SK-N-SH treated with all-trans-retinoic acid at 6 μM for 48 hours (cell line): ENCODE data around the gene LYSMD3.

Source experiments
- ARNTL ChIP-seq: fragments of 450-650 bp; formaldehyde crosslinking; IDR thresholded peaks from 2 replicates; pipeline ENCODE4 v1.5.0; 2020; ENCODE audit warnings: low read depth, mild to moderate bottlenecking, moderate library complexity, borderline replicate concordance
- CSRNP3 ChIP-seq: fragments of 250-450 bp; sonication (Bioruptor Pico); IDR thresholded peaks from 2 replicates; pipeline ENCODE4 v1.5.1; 2021; ENCODE audit warnings: mild to moderate bottlenecking, moderate library complexity
- GLIS3 ChIP-seq: fragments of 250-450 bp; sonication (Bioruptor Pico); IDR thresholded peaks from 2 replicates; pipeline ENCODE4 v1.5.0; 2020; ENCODE audit warnings: mild to moderate bottlenecking, moderate library complexity
- ISL1 ChIP-seq: fragments of 250-450 bp; sonication (Bioruptor Pico); IDR thresholded peaks from 2 replicates; pipeline ENCODE4 v2.1.2; 2022; ENCODE audit warnings: mild to moderate bottlenecking, moderate library complexity
- OSR1 ChIP-seq: fragments of 250-450 bp; sonication (Bioruptor Pico); IDR thresholded peaks from 2 replicates; pipeline ENCODE4 v1.8.0; 2022; ENCODE audit warnings: moderate library complexity, mild to moderate bottlenecking, inconsistent platforms
- TF ChIP-seq, protein P1 (sequence below): fragments of 250-450 bp; sonication (Bioruptor Pico); IDR thresholded peaks from 2 replicates; pipeline ENCODE4 v1.5.1; 2020; ENCODE audit warnings: low read depth, mild to moderate bottlenecking, moderate library complexity

GRCh38 chr5:90514520-90514919 is 14.9 kb downstream of the LYSMD3 start:
- TF ChIP-seq OSR1 (CRISPR knock-in tag): no peak
- TF ChIP-seq, protein P1, sequence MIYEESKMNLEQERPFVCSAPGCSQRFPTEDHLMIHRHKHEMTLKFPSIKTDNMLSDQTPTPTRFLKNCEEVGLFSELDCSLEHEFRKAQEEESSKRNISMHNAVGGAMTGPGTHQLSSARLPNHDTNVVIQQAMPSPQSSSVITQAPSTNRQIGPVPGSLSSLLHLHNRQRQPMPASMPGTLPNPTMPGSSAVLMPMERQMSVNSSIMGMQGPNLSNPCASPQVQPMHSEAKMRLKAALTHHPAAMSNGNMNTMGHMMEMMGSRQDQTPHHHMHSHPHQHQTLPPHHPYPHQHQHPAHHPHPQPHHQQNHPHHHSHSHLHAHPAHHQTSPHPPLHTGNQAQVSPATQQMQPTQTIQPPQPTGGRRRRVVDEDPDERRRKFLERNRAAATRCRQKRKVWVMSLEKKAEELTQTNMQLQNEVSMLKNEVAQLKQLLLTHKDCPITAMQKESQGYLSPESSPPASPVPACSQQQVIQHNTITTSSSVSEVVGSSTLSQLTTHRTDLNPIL: no peak
- no peak for TF ChIP-seq CSRNP3 (CRISPR knock-in tag)
- TF ChIP-seq ISL1 (CRISPR knock-in tag): no peak
- no peak for TF ChIP-seq GLIS3 (CRISPR knock-in tag)
- TF ChIP-seq ARNTL (CRISPR knock-in tag): no peak
